OCI-LY7 (cell line): Measurements from ENCODE around the gene RAF1.

Source experiments
- EZH2phosphoT487 ChIP-seq: fragments of 200-600 bp; sonication (generic); IDR thresholded peaks from 2 replicates; pipeline ENCODE4 v1.6.1; 2018; ENCODE audit warnings: low read depth, borderline replicate concordance, mild to moderate bottlenecking, mixed run types, antibody characterized with exemption, low read length, moderate library complexity, mixed read lengths
- TF ChIP-seq, protein P1 (sequence below): fragments of 200-600 bp; sonication (generic); conservative IDR thresholded peaks from 2 replicates; pipeline ENCODE4 v1.5.1; 2014; ENCODE audit warnings: mild to moderate bottlenecking, antibody characterized with exemption, low read length, moderate library complexity, mixed read lengths

DNA sequence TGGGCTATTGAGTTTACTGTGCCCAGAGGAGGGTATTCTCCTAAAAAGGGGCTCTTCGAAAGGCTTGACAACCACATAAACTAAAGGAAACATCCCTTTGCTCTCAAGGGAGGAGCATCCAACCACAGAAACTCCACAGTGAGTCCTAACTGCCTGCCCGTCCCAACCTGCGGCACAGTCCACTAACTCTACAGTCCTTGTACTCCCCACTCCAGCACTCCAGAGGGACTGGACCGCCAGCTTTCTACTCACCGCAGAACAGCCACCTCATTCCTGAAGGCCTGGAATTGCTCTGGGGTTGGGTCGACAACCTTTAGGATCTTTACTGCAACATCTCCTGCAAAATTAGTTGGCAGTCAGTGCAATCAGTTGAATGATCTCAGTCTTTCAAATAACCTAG is 72.5 kb downstream of the RAF1 start:
- TF ChIP-seq, protein P1, sequence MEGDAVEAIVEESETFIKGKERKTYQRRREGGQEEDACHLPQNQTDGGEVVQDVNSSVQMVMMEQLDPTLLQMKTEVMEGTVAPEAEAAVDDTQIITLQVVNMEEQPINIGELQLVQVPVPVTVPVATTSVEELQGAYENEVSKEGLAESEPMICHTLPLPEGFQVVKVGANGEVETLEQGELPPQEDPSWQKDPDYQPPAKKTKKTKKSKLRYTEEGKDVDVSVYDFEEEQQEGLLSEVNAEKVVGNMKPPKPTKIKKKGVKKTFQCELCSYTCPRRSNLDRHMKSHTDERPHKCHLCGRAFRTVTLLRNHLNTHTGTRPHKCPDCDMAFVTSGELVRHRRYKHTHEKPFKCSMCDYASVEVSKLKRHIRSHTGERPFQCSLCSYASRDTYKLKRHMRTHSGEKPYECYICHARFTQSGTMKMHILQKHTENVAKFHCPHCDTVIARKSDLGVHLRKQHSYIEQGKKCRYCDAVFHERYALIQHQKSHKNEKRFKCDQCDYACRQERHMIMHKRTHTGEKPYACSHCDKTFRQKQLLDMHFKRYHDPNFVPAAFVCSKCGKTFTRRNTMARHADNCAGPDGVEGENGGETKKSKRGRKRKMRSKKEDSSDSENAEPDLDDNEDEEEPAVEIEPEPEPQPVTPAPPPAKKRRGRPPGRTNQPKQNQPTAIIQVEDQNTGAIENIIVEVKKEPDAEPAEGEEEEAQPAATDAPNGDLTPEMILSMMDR = no peak
- TF ChIP-seq EZH2phosphoT487 = no peak
